SK-N-MC (cell line): Measurements from ENCODE around the gene WDSUB1.

Experiments used
- DNase-seq: peaks from one replicate; pipeline ENCODE4 v3.0.0-alpha.2; 2011; ENCODE audit warnings: low read depth, low spot score
- H3K27ac ChIP-seq: fragments of 200-600 bp; sonication (generic); 2 replicates; pipeline ENCODE4 v1.5.1; 2016; ENCODE audit warnings: mixed run types
- H3K36me3 ChIP-seq: fragments of 200-600 bp; sonication (generic); 2 replicates; pipeline ENCODE4 v1.6.1; 2017; ENCODE audit warnings: antibody characterized with exemption, low read length, mixed read lengths; ENCODE audit not compliant: insufficient read depth
- H3K4me3 ChIP-seq: fragments of 200-600 bp; sonication (generic); 2 replicates; pipeline ENCODE4 v1.5.1; 2016
- H3K9ac ChIP-seq: fragments of 200-600 bp; sonication (generic); 2 replicates; pipeline ENCODE4 v1.8.0; 2017; ENCODE audit warnings: mixed run types, mixed read lengths; ENCODE audit not compliant: insufficient read length
- H3K9me3 ChIP-seq: fragments of 200-600 bp; sonication (generic); 2 replicates; pipeline ENCODE4 v1.6.1; 2017; ENCODE audit warnings: low read depth, mild to moderate bottlenecking, antibody characterized with exemption, low read length, moderate library complexity, mixed read lengths
- EZH2 ChIP-seq: fragments of 200-600 bp; sonication (generic); IDR thresholded peaks from one replicate; pipeline ENCODE4 v1.6.1; 2017; ENCODE audit warnings: antibody characterized with exemption
- FOXP2 ChIP-seq: optimal IDR thresholded peaks from 2 replicates; pipeline ENCODE3; 2011; ENCODE audit warnings: mild to moderate bottlenecking, moderate library complexity; ENCODE audit not compliant: insufficient read depth; ENCODE audit errors: extremely low read length, control extremely low read depth
- POLR2AphosphoS5 ChIP-seq: IDR thresholded peaks from 2 replicates; pipeline ENCODE4 v1.6.1; 2012; ENCODE audit warnings: mild to moderate bottlenecking, low read depth, low read length, borderline replicate concordance

The WDSUB1 gene

DNA sequence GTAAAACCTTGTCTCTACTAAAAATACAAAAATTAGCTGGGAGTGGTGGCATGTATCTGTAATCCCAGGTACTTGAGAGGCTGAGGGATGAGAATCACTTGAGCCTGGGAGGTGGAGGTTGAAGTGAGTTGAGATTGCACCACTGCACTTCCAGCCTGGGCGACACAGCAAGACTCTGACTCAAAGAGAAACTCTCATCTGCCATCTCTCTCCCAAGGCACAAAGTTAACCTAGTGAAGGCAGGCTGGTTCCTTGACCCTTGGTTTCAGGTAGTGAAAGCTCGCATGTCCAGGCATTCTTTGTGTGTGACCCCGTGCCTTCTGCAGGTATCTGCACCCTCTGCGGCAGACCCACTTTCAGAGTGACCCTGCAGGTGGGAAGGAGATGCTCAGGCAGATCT, 100.0 kb downstream of the WDSUB1 start:
- no peaks in the 10 kb centered on the region for H3K36me3 ChIP-seq
- H3K9me3 ChIP-seq = no peaks in the 10 kb centered on the region
- H3K27ac ChIP-seq = no peak overlapping the region
- no peak for DNase-seq
- TF ChIP-seq POLR2AphosphoS5 (no peak), EZH2 (no peak), FOXP2 (no peak)
- H3K4me3 ChIP-seq = no peak overlapping the region
- no peak overlapping the region for H3K9ac ChIP-seq
